Right atrium auricular region (tissue), 2 donors: ENCODE measurements around the gene TMEM203. TPM values are rescaled to one million over a fixed set of nuclear protein-coding genes. Genes with fewer than 3 reads are reported as not detected.

Source experiments
- DNase-seq: peaks from one replicate; pipeline ENCODE4 v3.0.0-alpha.2; 2019; ENCODE audit warnings: low spot score
- H3K27ac ChIP-seq, 2 donors: fragments of 200-600 bp; sonication (generic); 1 replicate in 1 of 2; 2 replicates in 1 of 2; pipeline ENCODE4 v1.5.1; 2016 to 2019
- H3K27me3 ChIP-seq, 2 donors: fragments of 200-600 bp; sonication (generic); one replicate each; pipeline versions ENCODE4 v1.5.1 to v1.6.0; 2017 to 2019
- H3K36me3 ChIP-seq: fragments of 200-600 bp; sonication (generic); one replicate; pipeline ENCODE4 v1.5.1; 2016
- H3K4me1 ChIP-seq, 2 donors: fragments of 200-600 bp; sonication (generic); one replicate each; pipeline versions ENCODE4 v1.5.1 to v1.6.0; 2017 to 2019
- H3K4me3 ChIP-seq, 2 donors: fragments of 200-600 bp; sonication (generic); 1 replicate in 1 of 2; 2 replicates in 1 of 2; pipeline ENCODE4 v1.5.1; 2017 to 2019; ENCODE audit warnings: mild to moderate bottlenecking in 1 of 2, moderate library complexity in 1 of 2
- H3K9me3 ChIP-seq, 2 donors: fragments of 200-600 bp; sonication (generic); one replicate each; pipeline ENCODE4 v1.5.1; 2019
- CTCF ChIP-seq, 2 donors: fragments of 200-600 bp; sonication (generic); IDR thresholded peaks; one replicate each; pipeline ENCODE4 v1.5.1; 2019; ENCODE audit warnings: antibody characterized with exemption in 2 of 2
- total RNA-seq, 2 donors: library from RNA; depleted of rRNA; stranded (reverse); fragments of >200 nt; gene quantifications; one replicate each; pipeline ENCODE4 v1.1.0, GENCODE V29; 2016

The TMEM203 gene
- total RNA-seq, 2 donors from 2014 or later = 31.4 to 33.9 TPM

GRCh38 chr9:137172901-137173795 is 32.3 kb downstream of the TMEM203 start:
- Histone ChIP-seq H3K27me3 (peaks cover 5 to 6% of the 10 kb centered on the region in 2 donors), H3K4me3 (no peak overlapping the region), H3K36me3 (no peaks in the 10 kb centered on the region), H3K27ac (no peak overlapping the region), H3K4me1 (peaks cover 0 to 18% of the 10 kb centered on the region in 2 donors), H3K9me3 (no peaks in the 10 kb centered on the region)
- no peak for DNase-seq
- TF ChIP-seq CTCF (IDR thresholded peaks at IDR 0.05) = no peak

GRCh38 chr9:137171149-137171900 is 34.1 kb downstream of the TMEM203 start:
- no peak for DNase-seq
- H3K36me3 ChIP-seq = no peaks in the 10 kb centered on the region
- no peaks in the 10 kb centered on the region for H3K9me3 ChIP-seq
- H3K27me3 ChIP-seq = peaks cover 16 to 24% of the 10 kb centered on the region in 2 donors
- H3K4me1 ChIP-seq = peaks cover 0 to 35% of the 10 kb centered on the region in 2 donors
- H3K4me3 ChIP-seq = no peak overlapping the region
- H3K27ac ChIP-seq = no peak overlapping the region
- TF ChIP-seq CTCF (IDR thresholded peaks at IDR 0.05) = no peak

GRCh38 chr9:137170486-137171148 is 34.8 kb downstream of the TMEM203 start:
- TF ChIP-seq CTCF (IDR thresholded peaks at IDR 0.05) = no peak
- Histone ChIP-seq H3K36me3 (no peaks in the 10 kb centered on the region), H3K9me3 (no peaks in the 10 kb centered on the region), H3K4me3 (no peak overlapping the region), H3K27ac (no peak overlapping the region), H3K4me1 (peaks cover 0 to 35% of the 10 kb centered on the region in 2 donors), H3K27me3 (peaks cover 22 to 31% of the 10 kb centered on the region in 2 donors)
- no peak for DNase-seq

GRCh38 chr9:137169896-137170358 is 35.5 kb downstream of the TMEM203 start, which contains the start of gene LRRC26:
Gene LRRC26 (minus strand): TSS chr9:137170051. CDS start chr9:137169943, 108 bp downstream.
- Histone ChIP-seq H3K9me3 (no peaks in the 10 kb centered on the region), H3K4me1 (peaks cover 0 to 35% of the 10 kb centered on the region in 2 donors), H3K27ac (no peak within 1 kb of the TSS), H3K4me3 (peak within 1 kb of the TSS; percentile 11 to 48), H3K27me3 (peaks cover 28 to 37% of the 10 kb centered on the region in 2 donors), H3K36me3 (no peaks in the 10 kb centered on the region)
- TF ChIP-seq CTCF (IDR thresholded peaks at IDR 0.05) = no peak
- no peak for DNase-seq
